ENCODE results near the gene DCHS2. TPM values are rescaled to one million over a fixed set of nuclear protein-coding genes. Genes with fewer than 3 reads are reported as not detected.

Gene DCHS2
- total RNA-seq, 2 donors from 2014 or later, result 0.13 to 0.24 TPM

DNA sequence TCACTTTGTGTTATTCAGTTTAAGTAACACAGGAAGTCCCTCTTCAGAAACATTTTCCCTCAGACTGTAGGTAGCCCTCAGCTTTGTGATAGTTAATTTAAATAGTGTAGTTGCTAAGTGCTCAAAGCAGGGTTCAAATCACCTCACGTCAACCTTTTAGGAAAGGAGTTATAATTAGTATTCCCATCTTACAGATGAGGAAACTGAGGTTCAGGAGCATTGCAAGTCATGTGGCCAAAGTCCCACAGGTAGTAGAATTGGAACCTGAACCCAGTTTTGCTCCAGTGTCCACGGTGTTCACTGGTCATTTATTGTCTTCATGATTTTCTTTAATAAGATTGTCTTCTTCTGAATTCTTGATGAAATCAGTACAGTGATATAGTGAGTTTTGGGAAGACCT is 4.3 kb upstream of the DCHS2 start:
- H3K9ac ChIP-seq (ENCODE audit: extremely low read depth, low read length, poor library complexity, severe bottlenecking), result no peak overlapping the region
- Mint-ChIP-seq H3K4me1 (peaks cover 6% of the 10 kb centered on the region), H3K4me3 (no peak overlapping the region), H3K27ac (no peak overlapping the region), H3K36me3 (ENCODE audit: low read depth) (no peaks in the 10 kb centered on the region), H3K27me3 (ENCODE audit: insufficient read depth) (peaks cover 36% of the 10 kb centered on the region), H3K9me3 (no peaks in the 10 kb centered on the region)
- H3K36me3 ChIP-seq (ENCODE audit: control insufficient read depth, insufficient read depth, low read length), result no peaks in the 10 kb centered on the region
- WGBS, 2 experiments (ENCODE audit: insufficient coverage in 1 of 2, insufficient read length in 1 of 2), result 91 to 100% methylated on average over 2 of the region's 2 CpGs
- no peak overlapping the region for H3K27ac ChIP-seq (ENCODE audit: low read depth, low read length)
- H3K4me1 ChIP-seq (ENCODE audit: control insufficient read depth, insufficient read depth, low read length), result no peaks in the 10 kb centered on the region
- DNase-seq, result no peak
- no peak overlapping the region for H3K4me3 ChIP-seq (ENCODE audit: low read length)
- no peaks in the 10 kb centered on the region for H3K9me3 ChIP-seq (ENCODE audit: control insufficient read depth, low read length)
- TF ChIP-seq, protein P1, sequence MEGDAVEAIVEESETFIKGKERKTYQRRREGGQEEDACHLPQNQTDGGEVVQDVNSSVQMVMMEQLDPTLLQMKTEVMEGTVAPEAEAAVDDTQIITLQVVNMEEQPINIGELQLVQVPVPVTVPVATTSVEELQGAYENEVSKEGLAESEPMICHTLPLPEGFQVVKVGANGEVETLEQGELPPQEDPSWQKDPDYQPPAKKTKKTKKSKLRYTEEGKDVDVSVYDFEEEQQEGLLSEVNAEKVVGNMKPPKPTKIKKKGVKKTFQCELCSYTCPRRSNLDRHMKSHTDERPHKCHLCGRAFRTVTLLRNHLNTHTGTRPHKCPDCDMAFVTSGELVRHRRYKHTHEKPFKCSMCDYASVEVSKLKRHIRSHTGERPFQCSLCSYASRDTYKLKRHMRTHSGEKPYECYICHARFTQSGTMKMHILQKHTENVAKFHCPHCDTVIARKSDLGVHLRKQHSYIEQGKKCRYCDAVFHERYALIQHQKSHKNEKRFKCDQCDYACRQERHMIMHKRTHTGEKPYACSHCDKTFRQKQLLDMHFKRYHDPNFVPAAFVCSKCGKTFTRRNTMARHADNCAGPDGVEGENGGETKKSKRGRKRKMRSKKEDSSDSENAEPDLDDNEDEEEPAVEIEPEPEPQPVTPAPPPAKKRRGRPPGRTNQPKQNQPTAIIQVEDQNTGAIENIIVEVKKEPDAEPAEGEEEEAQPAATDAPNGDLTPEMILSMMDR (conservative IDR thresholded peaks at IDR 0.05), result no peak
- H3K27me3 ChIP-seq (ENCODE audit: control insufficient read depth, insufficient read depth, low read length, poor library complexity, severe bottlenecking), result peaks cover 55% of the 10 kb centered on the region

DNA sequence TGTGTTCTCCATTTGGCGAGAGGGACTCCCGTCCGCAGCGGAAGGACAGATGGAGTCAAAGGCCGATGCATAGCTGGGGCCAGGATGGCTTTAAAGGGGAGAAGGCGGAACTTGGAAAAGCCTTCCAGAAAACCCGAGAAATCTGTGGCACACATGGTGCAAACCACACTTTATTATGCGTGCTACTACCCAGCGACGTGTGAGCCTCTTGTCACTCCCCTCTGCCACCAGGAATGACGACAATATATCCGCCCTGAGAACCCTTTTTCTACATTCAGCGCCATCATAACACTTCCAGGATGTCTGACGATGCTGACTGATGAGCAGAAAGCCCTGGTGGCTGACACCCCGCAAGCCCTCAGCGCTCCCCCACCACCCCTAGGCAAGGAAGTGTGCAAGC is 689 bp upstream of the DCHS2 start:
- Histone ChIP-seq H3K9ac (ENCODE audit: extremely low read depth, low read length, poor library complexity, severe bottlenecking) (no peak overlapping the region), H3K27me3 (ENCODE audit: control insufficient read depth, insufficient read depth, low read length, poor library complexity, severe bottlenecking) (peaks cover 88% of the 10 kb centered on the region), H3K27ac (ENCODE audit: low read depth, low read length) (no peak overlapping the region), H3K4me1 (ENCODE audit: control insufficient read depth, insufficient read depth, low read length) (no peaks in the 10 kb centered on the region), H3K9me3 (ENCODE audit: control insufficient read depth, low read length) (no peaks in the 10 kb centered on the region), H3K4me3 (ENCODE audit: low read length) (peak overlapping the region; percentile 76), H3K36me3 (ENCODE audit: control insufficient read depth, insufficient read depth, low read length) (no peaks in the 10 kb centered on the region)
- DNase-seq, result no peak
- Mint-ChIP-seq H3K27me3 (ENCODE audit: insufficient read depth) (peaks cover 29% of the 10 kb centered on the region), H3K27ac (no peak overlapping the region), H3K9me3 (peaks cover 4% of the 10 kb centered on the region), H3K36me3 (ENCODE audit: low read depth) (no peaks in the 10 kb centered on the region), H3K4me3 (peak overlapping the region; percentile 49), H3K4me1 (peaks cover 6% of the 10 kb centered on the region)
- TF ChIP-seq, protein P1 (conservative IDR thresholded peaks at IDR 0.05), result no peak
- 46 to 60% methylated on average over 16 of the region's 16 CpGs for WGBS, 2 experiments (ENCODE audit: insufficient coverage in 1 of 2, insufficient read length in 1 of 2)

DNA sequence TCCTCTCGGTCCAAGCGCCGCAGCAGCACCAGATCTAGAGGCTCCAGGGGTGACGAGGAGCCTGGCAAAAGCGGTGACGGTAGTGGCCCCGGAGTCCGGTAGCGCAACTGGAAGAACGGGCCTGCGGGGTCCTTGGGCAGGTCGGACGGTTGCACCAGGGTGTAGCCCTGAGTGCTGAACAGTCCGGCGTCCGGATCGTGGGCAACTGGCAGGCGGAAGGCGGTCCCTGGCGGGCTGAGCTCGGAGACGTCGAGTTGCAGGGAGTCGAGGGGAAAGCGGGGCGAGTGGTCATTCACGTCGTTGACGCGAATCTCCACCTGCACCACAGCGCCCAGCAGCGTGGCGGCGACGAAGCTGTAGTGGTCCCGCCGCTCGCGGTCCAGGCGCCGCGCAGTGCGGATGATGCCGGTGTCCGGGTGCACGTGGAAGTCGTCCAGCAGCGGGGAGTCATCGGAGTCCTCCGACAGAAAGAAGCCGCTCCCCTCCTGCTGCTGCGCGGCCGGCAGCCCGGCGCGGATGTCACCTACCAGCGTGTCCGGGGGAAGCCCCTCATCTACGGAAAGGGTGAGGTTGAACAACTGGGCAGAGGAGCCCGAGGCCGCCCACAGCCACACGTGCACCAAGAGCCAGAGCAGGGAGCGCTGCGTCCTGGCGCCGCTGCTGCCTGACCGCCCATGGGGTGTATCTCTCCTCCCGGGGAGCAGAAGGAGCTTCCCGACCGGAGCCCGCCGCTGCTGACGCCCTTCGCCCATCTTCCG is 837 bp downstream of the DCHS2 start:
- 6 to 7% methylated on average over 29 to 76 of the region's 76 CpGs for WGBS, 2 experiments (ENCODE audit: insufficient coverage in 1 of 2, insufficient read length in 1 of 2)
- no peaks in the 10 kb centered on the region for H3K9me3 ChIP-seq (ENCODE audit: control insufficient read depth, low read length)
- H3K4me3 ChIP-seq (ENCODE audit: low read length), result peak overlapping the region; percentile 76
- TF ChIP-seq, protein P1 (conservative IDR thresholded peaks at IDR 0.05), result no peak
- peaks cover 95% of the 10 kb centered on the region for H3K27me3 ChIP-seq (ENCODE audit: control insufficient read depth, insufficient read depth, low read length, poor library complexity, severe bottlenecking)
- no peak overlapping the region for H3K27ac ChIP-seq (ENCODE audit: low read depth, low read length)
- H3K9ac ChIP-seq (ENCODE audit: extremely low read depth, low read length, poor library complexity, severe bottlenecking), result no peak overlapping the region
- H3K36me3 Mint-ChIP-seq (ENCODE audit: low read depth), result no peaks in the 10 kb centered on the region
- no peaks in the 10 kb centered on the region for H3K36me3 ChIP-seq (ENCODE audit: control insufficient read depth, insufficient read depth, low read length)
- H3K4me1 Mint-ChIP-seq, result peaks cover 6% of the 10 kb centered on the region
- peak overlapping the region; percentile 49 for H3K4me3 Mint-ChIP-seq
- H3K27me3 Mint-ChIP-seq (ENCODE audit: insufficient read depth), result peaks cover 21% of the 10 kb centered on the region
- no peak overlapping the region for H3K27ac Mint-ChIP-seq
- no peaks in the 10 kb centered on the region for H3K4me1 ChIP-seq (ENCODE audit: control insufficient read depth, insufficient read depth, low read length)
- peaks cover 4% of the 10 kb centered on the region for H3K9me3 Mint-ChIP-seq
- no peak for DNase-seq
